Hematopoietic multipotent progenitor cell treated with erythropoietin and hydrocortisone succinate and interleukin-3 and kit ligand, for 8 days (in vitro differentiated cells): ENCODE results near the gene GRAP2.
"Not testable (repeated sequence)": the region's sequence is repeated elsewhere in the genome, so short reads cannot be mapped to it uniquely, and the experiment has no call there.

Experiments
- DNase-seq: peaks from one replicate; pipeline ENCODE4 v3.0.0-alpha.2; 2015

Gene GRAP2

DNA sequence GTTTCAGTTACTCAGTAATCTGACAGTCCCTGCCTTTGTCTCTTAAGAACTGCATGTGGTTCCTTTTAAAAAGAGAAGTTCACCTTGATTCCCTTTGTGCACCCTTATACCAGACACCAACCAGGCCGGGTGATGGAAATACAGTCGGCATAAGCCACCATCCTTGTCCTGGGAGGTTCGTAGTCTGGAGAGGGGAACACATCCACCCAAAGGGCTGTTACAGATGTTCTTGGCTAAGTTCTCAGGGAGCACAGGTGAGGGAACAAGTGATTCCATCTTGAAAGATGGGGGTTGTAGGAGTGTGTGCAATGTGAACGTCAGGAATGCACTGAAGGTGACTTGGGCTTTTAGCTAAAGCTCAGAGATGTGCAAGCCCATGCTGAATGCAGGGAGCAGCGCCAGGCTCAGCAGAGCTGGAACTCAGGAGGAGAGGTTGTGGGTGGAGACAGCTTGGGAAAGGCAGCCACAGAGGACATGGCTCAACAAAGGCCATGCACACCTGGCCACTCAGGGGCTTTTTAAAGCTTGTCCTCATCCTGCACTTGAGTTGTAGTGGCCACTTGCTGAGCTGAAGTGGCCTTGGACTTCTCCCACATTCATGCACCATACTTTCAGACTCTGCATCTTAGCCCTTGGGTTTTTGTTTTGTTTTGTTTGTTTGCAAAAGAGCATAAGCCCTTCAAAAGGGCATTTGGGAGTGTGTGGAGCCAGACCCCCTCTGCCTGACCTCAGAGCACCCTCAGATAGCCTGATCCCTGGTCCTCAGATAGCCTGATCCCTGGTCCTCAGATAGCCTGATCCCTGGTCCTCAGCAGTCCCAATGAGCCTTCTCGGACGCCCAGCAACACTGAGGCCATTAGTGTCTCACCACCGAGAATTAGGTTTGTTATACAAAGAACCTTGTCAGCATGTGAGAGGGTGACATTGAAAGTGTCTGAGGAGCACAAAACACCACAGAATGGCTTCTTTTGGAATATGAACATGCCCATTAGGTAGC lies 46.6 kb downstream of the GRAP2 start:
- DNase-seq: no peak

- DNase-seq: no peak
Observed at GRCh38 chr22:39949964-39950737, 49.3 kb downstream of the GRAP2 start.

GRCh38 chr22:39951603-39952293 lies 50.9 kb downstream of the GRAP2 start:
- DNase-seq: not testable (repeated sequence)

- no peak for DNase-seq
Observed at GRCh38 chr22:39952347-39952746, 51.5 kb downstream of the GRAP2 start.

DNA sequence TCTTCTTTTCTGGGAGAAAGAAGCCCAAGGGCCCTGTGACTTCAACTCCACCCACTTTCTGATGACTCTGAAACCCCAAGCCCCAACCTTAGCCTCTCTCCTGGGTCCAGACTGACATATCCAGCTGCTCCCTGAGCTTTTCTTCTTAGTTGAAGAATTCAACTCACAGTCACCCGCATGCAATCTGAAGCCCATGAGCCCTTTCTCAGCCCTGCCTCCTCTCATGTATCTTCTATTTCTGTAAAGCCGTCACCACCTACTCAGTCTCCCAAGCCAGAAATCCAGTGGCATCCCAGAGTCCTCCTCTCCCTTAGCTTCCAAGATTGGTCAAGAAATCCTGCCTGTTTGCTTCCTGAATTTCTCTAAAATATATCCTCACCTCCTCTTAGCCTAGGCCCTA lies 52.2 kb downstream of the GRAP2 start:
- no peak for DNase-seq

DNA sequence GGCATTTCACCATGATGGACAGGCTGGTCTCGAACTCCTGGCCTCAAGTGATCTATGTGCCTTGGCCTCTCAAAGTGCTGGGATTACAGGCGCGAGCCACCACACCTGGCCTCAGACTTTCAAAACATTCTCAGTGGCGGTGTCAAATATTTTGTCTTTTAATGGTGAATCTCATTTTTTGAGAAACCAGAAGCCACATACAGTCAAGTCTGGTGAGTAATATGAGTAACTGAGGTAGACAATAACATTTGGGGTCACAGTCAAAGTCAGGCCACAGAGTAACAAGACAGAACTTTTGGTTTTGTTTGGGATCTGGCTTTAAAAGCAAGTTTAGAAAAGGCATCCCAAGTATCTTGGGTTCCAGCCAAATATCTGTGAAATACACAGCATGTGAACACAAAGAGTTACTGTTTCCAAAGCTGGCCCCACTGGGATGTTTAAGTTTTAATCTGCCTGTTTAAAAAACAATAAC lies 53.7 kb downstream of the GRAP2 start:
- DNase-seq: no peak

DNA sequence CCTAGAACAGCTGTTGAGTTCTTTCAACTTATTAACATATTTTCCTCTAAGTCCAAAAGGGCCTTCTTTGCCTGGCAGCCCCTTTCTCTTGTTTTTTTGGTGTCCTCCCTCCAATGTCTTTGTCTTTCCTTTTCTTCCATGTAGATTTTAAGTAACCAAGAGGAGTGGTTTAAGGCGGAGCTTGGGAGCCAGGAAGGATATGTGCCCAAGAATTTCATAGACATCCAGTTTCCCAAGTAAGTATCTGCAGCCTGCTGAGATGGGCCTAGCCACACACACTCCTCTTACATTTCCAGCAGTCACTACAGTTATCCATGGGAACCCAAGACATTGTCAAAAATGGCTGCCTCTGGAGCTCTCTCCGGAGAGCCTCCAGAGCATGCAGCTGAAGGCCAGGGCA lies 54.8 kb downstream of the GRAP2 start:
- DNase-seq: no peak

DNA sequence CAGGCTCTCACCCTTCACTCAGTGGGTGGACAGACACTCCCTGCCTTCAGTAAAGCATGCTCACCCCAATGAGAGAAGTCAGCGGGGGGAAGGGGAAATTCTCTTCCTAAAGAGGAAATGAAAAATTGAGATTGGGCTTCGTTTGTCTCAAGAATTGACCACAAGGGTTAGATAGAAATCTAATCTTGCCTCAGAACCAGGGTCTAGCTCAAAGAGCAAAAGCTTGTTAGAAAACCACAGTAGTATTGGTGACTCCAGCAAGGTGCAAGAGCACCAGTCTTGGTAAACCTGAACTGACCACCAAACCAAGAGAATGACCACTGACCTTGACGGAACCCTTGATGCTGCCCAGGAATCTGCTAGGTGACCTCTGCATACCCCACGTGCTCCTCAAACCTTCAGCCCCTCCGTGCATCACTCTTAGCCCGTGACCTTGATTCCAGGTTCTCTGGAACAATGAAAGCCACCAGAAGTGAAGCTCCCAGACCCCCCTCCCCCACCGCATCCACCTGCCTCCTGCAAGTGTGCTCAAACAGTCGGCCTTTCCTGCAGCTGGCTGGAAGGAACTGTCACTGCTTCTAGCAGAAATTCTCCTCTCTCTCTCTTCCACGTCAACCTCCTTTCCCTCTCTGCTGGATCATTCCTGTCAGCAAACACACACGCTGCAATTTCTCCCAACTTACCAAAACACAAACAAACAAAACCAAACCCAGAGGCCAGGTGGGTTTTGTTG lies 56.2 kb downstream of the GRAP2 start:
- DNase-seq: peak; percentile 64

GRCh38 chr22:39958009-39958711 lies 57.3 kb downstream of the GRAP2 start:
- DNase-seq: no peak

DNA sequence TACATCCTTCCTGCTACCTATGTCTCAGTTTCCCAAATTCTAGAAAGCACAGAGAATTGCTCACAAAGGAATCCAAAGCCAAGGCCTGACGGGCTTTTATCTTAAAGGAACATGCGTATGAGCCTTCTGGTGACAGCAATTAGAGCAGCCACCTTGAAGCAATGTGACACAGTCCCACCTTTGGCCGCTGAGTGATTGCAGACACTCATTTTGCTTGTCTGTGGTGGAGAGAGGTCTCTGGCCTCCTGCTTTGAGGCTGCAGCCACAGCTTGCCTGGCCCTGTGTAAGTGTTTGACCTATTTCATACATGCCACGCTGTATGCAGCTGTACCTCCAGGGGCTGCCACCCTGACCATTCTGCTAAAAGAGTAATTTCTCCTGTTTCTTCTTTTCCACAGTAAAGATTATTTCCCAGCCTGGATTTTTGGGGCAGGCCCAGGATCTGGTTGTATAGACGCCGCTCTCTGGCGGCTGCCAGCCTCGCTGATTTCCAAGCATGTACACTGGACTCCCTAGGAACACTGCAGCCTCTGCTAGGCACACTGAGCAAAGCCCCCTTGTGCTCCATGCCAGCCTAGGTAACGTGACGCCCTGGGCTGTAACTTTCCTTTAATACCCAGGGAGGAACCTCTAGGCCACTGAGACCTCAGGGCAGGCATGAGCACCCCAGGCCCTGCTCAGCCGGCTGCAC lies 58.2 kb downstream of the GRAP2 start:
- peak; percentile 49 for DNase-seq

DNA sequence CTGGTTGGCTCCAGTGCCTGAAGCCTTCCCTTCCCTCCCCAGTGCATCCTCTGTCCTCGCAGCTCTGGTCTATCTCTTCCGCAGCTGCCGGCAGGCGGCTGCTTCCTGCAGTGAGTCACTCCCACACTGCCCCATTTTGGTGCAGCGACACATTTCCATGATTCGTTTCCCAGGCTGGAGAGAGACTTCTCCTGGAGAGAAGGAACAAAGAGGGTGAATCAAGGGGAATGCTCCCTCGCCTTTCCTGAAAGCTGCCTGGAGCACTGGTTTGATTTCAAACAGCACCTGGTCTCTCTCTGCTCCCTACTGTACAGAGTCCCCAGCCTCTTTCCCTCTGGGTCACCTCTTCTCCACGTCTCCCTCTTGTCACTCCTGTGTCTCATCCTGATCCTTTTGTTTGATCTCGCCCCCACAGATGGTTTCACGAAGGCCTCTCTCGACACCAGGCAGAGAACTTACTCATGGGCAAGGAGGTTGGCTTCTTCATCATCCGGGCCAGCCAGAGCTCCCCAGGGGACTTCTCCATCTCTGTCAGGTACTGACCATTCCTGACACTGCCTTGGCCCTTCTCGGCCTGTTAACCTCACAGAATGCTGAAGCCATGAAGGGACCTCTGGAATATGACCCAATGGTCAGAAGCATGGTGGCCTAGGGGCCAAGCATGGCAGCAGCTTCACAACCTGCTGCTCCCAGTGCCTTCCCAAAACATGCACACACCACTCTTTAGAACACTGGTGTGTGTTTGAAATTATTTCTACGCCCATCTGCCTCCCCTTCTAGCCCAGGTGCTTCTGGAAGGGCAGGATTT lies 59.0 kb downstream of the GRAP2 start, which contains the start of gene TMA7B:
Gene TMA7B, plus strand, starts transcription at position 758 of the 808 bp plus-strand sequence. CDS start 3,978 bp downstream, outside the sequence.
- peak; percentile 58 for DNase-seq

GRCh38 chr22:39960791-39961746 lies 60.2 kb downstream of the GRAP2 start:
- DNase-seq: peak; percentile 92

DNA sequence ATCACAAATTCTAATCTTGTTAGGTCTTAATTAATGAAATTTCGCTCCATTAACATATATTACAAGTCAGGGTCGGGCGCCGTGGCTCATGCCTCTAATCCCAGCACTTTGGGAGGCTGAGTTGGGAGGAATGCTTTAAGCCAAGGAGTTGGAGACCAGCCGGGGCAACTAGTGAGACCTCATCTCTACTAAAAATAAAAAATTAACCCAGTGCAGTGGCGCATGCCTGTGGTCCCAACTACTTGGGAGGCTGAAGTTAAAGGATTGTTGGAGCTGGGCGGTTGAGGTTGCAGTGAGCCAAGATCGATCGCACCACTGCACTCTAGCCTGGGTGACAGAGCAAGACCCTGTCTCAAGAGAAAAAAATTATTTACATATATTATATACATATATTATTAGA lies 61.2 kb downstream of the GRAP2 start:
- no peak for DNase-seq

DNA sequence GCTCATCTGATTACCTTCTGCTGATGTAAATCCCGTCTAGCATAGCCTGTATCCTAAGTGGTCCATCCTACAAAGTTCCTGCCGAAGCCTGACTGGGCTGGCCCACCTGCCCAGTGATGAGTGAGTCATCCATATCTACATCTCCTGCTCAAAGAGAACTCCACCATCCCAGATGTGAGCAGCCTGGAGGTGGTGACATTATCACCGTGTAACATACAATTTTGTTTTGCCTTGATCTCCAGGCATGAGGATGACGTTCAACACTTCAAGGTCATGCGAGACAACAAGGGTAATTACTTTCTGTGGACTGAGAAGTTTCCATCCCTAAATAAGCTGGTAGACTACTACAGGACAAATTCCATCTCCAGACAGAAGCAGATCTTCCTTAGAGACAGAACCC lies 64.9 kb downstream of the GRAP2 start:
- DNase-seq: peak; percentile 76

DNA sequence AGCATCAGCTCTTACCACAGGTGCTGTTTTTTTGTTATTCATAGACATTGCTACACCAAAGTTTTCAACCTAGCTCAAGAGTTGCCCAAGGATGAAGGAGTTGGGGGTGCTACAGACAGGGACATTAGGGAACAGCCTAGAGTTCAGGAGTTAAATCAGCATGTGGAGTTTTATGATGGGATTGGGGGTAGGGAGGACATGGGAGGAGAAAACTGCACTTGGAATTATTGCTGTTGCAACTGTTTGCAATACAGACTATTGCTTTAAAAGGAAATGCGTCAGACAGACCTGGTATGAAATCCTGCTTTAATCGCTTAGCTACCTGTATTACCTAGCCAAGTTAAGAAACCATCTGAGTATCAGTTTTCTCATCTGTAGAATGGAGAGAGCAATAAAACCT lies 65.6 kb downstream of the GRAP2 start:
- no peak for DNase-seq

GRCh38 chr22:39967103-39967829 lies 66.4 kb downstream of the GRAP2 start:
- peak; percentile 97 for DNase-seq

GRCh38 chr22:39967996-39968972 lies 67.4 kb downstream of the GRAP2 start:
- DNase-seq: no peak
